Liver (tissue), 9 donors: ENCODE measurements around the gene DCHS2. TPM values are rescaled to one million over a fixed set of nuclear protein-coding genes. Genes with fewer than 3 reads are reported as not detected.

Experiments used
- DNase-seq: peaks from one replicate; pipeline ENCODE4 v3.0.0-alpha.2; 2017; ENCODE audit warnings: low spot score
- H3K27ac ChIP-seq, 2 donors: one replicate each; pipeline ENCODE4 v1.7.0; 2013; ENCODE audit warnings: inconsistent platforms in 2 of 2, low read length in 2 of 2, control low read depth in 1 of 2, low read depth in 1 of 2, mild to moderate bottlenecking in 1 of 2
- H3K27me3 ChIP-seq, 4 donors: one replicate each; pipeline versions ENCODE4 v1.6.1 to v1.7.0; 2013; ENCODE audit warnings: low read length in 3 of 4, inconsistent platforms in 1 of 4, mild to moderate bottlenecking in 1 of 4, moderate library complexity in 1 of 4; ENCODE audit not compliant: control insufficient read depth in 4 of 4, insufficient read depth in 4 of 4
- H3K36me3 ChIP-seq, 4 donors: one replicate each; pipeline versions ENCODE4 v1.6.1 to v1.7.0; 2013; ENCODE audit warnings: low read length in 3 of 4, mild to moderate bottlenecking in 3 of 4, low read depth in 1 of 4, moderate library complexity in 1 of 4; ENCODE audit not compliant: control insufficient read depth in 4 of 4, insufficient read depth in 3 of 4
- H3K4me1 ChIP-seq, 4 donors: one replicate each; pipeline versions ENCODE4 v1.6.1 to v1.7.0; 2013; ENCODE audit warnings: low read length in 3 of 4, mild to moderate bottlenecking in 3 of 4, moderate library complexity in 1 of 4; ENCODE audit not compliant: control insufficient read depth in 4 of 4, insufficient read depth in 4 of 4
- H3K4me3 ChIP-seq, 3 donors: one replicate each; pipeline versions ENCODE4 v1.6.1 to v1.7.0; 2013; ENCODE audit warnings: low read length in 3 of 3, control low read depth in 1 of 3, low read depth in 1 of 3, mild to moderate bottlenecking in 1 of 3
- H3K9ac ChIP-seq, 2 donors: one replicate each; pipeline ENCODE4 v1.7.0; 2013; ENCODE audit warnings: low read length in 2 of 2, mild to moderate bottlenecking in 2 of 2, moderate library complexity in 2 of 2, control low read depth in 1 of 2, low read depth in 1 of 2
- H3K9me3 ChIP-seq, 4 donors: one replicate each; pipeline versions ENCODE4 v1.6.1 to v1.7.0; 2013; ENCODE audit warnings: low read length in 3 of 4; ENCODE audit not compliant: control insufficient read depth in 4 of 4
- EGR1 ChIP-seq, 2 donors: IDR thresholded peaks; 2 replicates each; pipeline ENCODE4 v1.6.1; 2016 to 2018; ENCODE audit warnings: antibody characterized with exemption in 2 of 2, low read depth in 2 of 2
- FOXA1 ChIP-seq: IDR thresholded peaks from 2 replicates; pipeline ENCODE4 v1.6.1; 2016; ENCODE audit warnings: antibody characterized with exemption
- FOXA2 ChIP-seq: IDR thresholded peaks from 2 replicates; pipeline ENCODE4 v1.6.1; 2016; ENCODE audit warnings: antibody characterized with exemption
- HNF4A ChIP-seq, 2 donors: conservative IDR thresholded peaks; 2 replicates each; pipeline ENCODE4 v1.6.1; 2016; ENCODE audit warnings: antibody characterized with exemption in 2 of 2, mild to moderate bottlenecking in 2 of 2
- HNF4G ChIP-seq: IDR thresholded peaks from 2 replicates; pipeline ENCODE4 v1.6.1; 2016; ENCODE audit warnings: antibody characterized with exemption
- JUND ChIP-seq, 2 donors: IDR thresholded peaks; 2 replicates each; pipeline ENCODE4 v1.6.1; 2016; ENCODE audit warnings: antibody characterized with exemption in 2 of 2
- NR2F2 ChIP-seq: IDR thresholded peaks from 2 replicates; pipeline ENCODE4 v1.6.1; 2016; ENCODE audit warnings: antibody characterized with exemption
- RXRA ChIP-seq, 2 donors: IDR thresholded peaks; 2 replicates each; pipeline ENCODE4 v1.6.1; 2017 to 2018; ENCODE audit warnings: antibody characterized with exemption in 2 of 2, mild to moderate bottlenecking in 1 of 2
- SP1 ChIP-seq: IDR thresholded peaks from 2 replicates; pipeline ENCODE4 v1.6.1; 2018; ENCODE audit warnings: antibody characterized with exemption, mild to moderate bottlenecking
- TAF1 ChIP-seq: conservative IDR thresholded peaks from 2 replicates; pipeline ENCODE4 v1.6.1; 2016; ENCODE audit warnings: antibody characterized with exemption, mild to moderate bottlenecking
- YY1 ChIP-seq: IDR thresholded peaks from 2 replicates; pipeline ENCODE4 v1.6.1; 2016; ENCODE audit warnings: antibody characterized with exemption, mild to moderate bottlenecking
- WGBS: extraction: QIAGEN DNeasy Blood & Tissue Kit; methylation state at CpG from one replicate; pipeline ENCODE4 v1.1.7; 2013; 5-methylcytosine and 5-hydroxymethylcytosine counted together
- polyA plus RNA-seq, 2 donors: library from polyadenylated mRNA; stranded (reverse) in 1 of 2; unstranded in 1 of 2; fragments of 200-250 nt in 1 of 2; fragments of >200 nt in 1 of 2; fragmentation: Nextera tagmentation in 1 of 2; extraction: Ambion mirVana in 1 of 2; gene quantifications; one replicate each; pipeline versions ENCODE4 v1.2.1 to v1.2.3, GENCODE V29; 2013 to 2015
- total RNA-seq, 2 donors: library from RNA; depleted of rRNA; stranded (reverse); fragments of >200 nt; gene quantifications; one replicate each; pipeline ENCODE4 v1.2.3, GENCODE V29; 2014
- TF ChIP-seq, protein P1 (sequence below): fragments of 150-350 bp; IDR thresholded peaks from 2 replicates; pipeline ENCODE4 v1.5.1; 2017; ENCODE audit warnings: improper control_type of control experiment, low read depth, low read length; ENCODE audit not compliant: missing input control
- TF ChIP-seq, protein P2 (sequence below): IDR thresholded peaks from 2 replicates; pipeline ENCODE4 v1.6.1; 2016; ENCODE audit warnings: antibody characterized with exemption
- TF ChIP-seq, protein P3 (sequence below): IDR thresholded peaks from 2 replicates; pipeline ENCODE4 v1.6.1; 2016; ENCODE audit warnings: antibody characterized with exemption
- TF ChIP-seq, protein P4 (sequence below): IDR thresholded peaks from 2 replicates; pipeline ENCODE4 v1.6.1; 2016; ENCODE audit warnings: antibody characterized with exemption
- TF ChIP-seq, protein P5 (sequence below): IDR thresholded peaks from 2 replicates; pipeline ENCODE4 v1.6.1; 2016; ENCODE audit warnings: antibody characterized with exemption, mild to moderate bottlenecking
- donor health status: healthy.
- donor health status: healthy.
- donor health status: healthy.
- donor health status: healthy.
- donor health status: healthy.

DCHS2 gene
- total and polyA plus RNA-seq, 4 donors = 0.07 to 0.50 (median 0.09) TPM; not detected in 1

DNA sequence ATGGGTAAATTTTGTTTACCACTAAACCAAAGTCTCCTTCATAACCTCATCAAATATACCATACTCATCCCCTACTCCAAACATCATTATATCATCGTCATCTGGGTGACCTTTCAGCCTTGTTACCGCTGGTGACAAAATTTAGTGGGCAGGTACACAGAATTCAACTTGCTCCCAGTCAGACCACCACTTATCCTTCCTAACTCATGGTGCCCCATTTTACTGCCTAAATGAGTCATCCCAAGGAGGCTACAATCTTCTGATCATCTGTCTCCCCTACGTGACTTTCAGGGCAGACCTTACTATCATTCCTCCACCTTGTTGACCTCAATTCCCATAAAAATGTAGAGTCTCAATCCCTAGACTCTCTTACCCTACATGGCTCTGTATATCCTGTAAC, 49.6 kb downstream of the DCHS2 start:
- no peak overlapping the region for H3K9ac ChIP-seq
- DNase-seq = no peak
- H3K4me3 ChIP-seq = no peak overlapping the region
- H3K9me3 ChIP-seq = no peaks in the 10 kb centered on the region
- no peak overlapping the region for H3K27ac ChIP-seq
- WGBS = 85% methylated on average over 3 of the region's 3 CpGs
- no peaks in the 10 kb centered on the region for H3K36me3 ChIP-seq
- no peaks in the 10 kb centered on the region for H3K27me3 ChIP-seq
- TF ChIP-seq JUND (IDR thresholded peaks at IDR 0.05) (no peak), NR2F2 (no peak), YY1 (no peak), FOXA1 (no peak), FOXA2 (no peak), RXRA (IDR thresholded peaks at IDR 0.05) (no peak), SP1 (no peak), HNF4A (conservative IDR thresholded peaks at IDR 0.05) (no peak), TAF1 (no peak), HNF4G (no peak)
- TF ChIP-seq, protein P1, sequence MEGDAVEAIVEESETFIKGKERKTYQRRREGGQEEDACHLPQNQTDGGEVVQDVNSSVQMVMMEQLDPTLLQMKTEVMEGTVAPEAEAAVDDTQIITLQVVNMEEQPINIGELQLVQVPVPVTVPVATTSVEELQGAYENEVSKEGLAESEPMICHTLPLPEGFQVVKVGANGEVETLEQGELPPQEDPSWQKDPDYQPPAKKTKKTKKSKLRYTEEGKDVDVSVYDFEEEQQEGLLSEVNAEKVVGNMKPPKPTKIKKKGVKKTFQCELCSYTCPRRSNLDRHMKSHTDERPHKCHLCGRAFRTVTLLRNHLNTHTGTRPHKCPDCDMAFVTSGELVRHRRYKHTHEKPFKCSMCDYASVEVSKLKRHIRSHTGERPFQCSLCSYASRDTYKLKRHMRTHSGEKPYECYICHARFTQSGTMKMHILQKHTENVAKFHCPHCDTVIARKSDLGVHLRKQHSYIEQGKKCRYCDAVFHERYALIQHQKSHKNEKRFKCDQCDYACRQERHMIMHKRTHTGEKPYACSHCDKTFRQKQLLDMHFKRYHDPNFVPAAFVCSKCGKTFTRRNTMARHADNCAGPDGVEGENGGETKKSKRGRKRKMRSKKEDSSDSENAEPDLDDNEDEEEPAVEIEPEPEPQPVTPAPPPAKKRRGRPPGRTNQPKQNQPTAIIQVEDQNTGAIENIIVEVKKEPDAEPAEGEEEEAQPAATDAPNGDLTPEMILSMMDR = no peak
- TF ChIP-seq, protein P2, sequence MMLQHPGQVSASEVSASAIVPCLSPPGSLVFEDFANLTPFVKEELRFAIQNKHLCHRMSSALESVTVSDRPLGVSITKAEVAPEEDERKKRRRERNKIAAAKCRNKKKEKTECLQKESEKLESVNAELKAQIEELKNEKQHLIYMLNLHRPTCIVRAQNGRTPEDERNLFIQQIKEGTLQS = no peak
- TF ChIP-seq, protein P3, sequence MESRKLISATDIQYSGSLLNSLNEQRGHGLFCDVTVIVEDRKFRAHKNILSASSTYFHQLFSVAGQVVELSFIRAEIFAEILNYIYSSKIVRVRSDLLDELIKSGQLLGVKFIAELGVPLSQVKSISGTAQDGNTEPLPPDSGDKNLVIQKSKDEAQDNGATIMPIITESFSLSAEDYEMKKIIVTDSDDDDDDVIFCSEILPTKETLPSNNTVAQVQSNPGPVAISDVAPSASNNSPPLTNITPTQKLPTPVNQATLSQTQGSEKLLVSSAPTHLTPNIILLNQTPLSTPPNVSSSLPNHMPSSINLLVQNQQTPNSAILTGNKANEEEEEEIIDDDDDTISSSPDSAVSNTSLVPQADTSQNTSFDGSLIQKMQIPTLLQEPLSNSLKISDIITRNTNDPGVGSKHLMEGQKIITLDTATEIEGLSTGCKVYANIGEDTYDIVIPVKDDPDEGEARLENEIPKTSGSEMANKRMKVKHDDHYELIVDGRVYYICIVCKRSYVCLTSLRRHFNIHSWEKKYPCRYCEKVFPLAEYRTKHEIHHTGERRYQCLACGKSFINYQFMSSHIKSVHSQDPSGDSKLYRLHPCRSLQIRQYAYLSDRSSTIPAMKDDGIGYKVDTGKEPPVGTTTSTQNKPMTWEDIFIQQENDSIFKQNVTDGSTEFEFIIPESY = no peak
- TF ChIP-seq, protein P4, sequence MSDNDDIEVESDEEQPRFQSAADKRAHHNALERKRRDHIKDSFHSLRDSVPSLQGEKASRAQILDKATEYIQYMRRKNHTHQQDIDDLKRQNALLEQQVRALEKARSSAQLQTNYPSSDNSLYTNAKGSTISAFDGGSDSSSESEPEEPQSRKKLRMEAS = no peak
- TF ChIP-seq, protein P5, sequence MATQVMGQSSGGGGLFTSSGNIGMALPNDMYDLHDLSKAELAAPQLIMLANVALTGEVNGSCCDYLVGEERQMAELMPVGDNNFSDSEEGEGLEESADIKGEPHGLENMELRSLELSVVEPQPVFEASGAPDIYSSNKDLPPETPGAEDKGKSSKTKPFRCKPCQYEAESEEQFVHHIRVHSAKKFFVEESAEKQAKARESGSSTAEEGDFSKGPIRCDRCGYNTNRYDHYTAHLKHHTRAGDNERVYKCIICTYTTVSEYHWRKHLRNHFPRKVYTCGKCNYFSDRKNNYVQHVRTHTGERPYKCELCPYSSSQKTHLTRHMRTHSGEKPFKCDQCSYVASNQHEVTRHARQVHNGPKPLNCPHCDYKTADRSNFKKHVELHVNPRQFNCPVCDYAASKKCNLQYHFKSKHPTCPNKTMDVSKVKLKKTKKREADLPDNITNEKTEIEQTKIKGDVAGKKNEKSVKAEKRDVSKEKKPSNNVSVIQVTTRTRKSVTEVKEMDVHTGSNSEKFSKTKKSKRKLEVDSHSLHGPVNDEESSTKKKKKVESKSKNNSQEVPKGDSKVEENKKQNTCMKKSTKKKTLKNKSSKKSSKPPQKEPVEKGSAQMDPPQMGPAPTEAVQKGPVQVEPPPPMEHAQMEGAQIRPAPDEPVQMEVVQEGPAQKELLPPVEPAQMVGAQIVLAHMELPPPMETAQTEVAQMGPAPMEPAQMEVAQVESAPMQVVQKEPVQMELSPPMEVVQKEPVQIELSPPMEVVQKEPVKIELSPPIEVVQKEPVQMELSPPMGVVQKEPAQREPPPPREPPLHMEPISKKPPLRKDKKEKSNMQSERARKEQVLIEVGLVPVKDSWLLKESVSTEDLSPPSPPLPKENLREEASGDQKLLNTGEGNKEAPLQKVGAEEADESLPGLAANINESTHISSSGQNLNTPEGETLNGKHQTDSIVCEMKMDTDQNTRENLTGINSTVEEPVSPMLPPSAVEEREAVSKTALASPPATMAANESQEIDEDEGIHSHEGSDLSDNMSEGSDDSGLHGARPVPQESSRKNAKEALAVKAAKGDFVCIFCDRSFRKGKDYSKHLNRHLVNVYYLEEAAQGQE = no peak
- H3K4me1 ChIP-seq = peaks cover 0 to 3% (median 0%) of the 10 kb centered on the region in 4 donors

DNA sequence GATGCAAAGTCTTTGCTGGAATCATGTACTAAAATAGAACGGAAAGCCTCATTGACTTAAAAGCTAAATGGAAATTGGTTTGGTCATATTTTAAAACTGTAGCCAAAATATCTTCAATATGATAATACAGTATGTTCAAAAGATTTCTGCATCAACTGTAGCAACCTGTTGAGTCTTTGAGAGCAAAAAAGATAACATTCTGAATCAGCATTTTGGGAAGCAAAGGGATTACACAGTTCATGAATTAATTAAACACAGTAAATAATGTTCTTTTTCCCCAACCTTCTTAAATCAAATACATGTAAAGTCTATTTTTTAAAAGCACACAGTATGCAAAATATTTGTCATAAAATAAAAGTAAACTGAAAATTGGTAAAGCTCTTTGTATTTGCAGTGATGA, 50.5 kb downstream of the DCHS2 start:
- DNase-seq = no peak
- H3K9me3 ChIP-seq = no peaks in the 10 kb centered on the region
- H3K36me3 ChIP-seq = no peaks in the 10 kb centered on the region
- no peaks in the 10 kb centered on the region for H3K27me3 ChIP-seq
- H3K9ac ChIP-seq = no peak overlapping the region
- no peak overlapping the region for H3K27ac ChIP-seq
- peaks cover 0 to 3% (median 0%) of the 10 kb centered on the region in 4 donors for H3K4me1 ChIP-seq
- no peak overlapping the region for H3K4me3 ChIP-seq
- whole genome bisulfite sequencing = 85% methylated on average over 1 of the region's 1 CpG
- TF ChIP-seq EGR1 (IDR thresholded peaks at IDR 0.05; ENCODE audit: low read depth in 2 of 2) (no peak), YY1 (no peak), FOXA1 (no peak), RXRA (IDR thresholded peaks at IDR 0.05) (no peak), FOXA2 (no peak), HNF4G (no peak), JUND (IDR thresholded peaks at IDR 0.05) (no peak)
- TF ChIP-seq, protein P4 = no peak
- TF ChIP-seq, protein P1 = no peak
- TF ChIP-seq, protein P2 = no peak
- TF ChIP-seq, protein P3 = no peak
